NCI-H460 (cell line): ENCODE measurements around the gene KCNH5. TPM values are rescaled to one million over a fixed set of nuclear protein-coding genes. Genes with fewer than 3 reads are reported as not detected.

Experiments
- DNase-seq: peaks from one replicate; pipeline ENCODE4 v3.0.0-alpha.2; 2016; ENCODE audit warnings: low read depth; ENCODE audit errors: extremely low read depth
- polyA plus RNA-seq: library from polyadenylated mRNA; depleted of rRNA; stranded (reverse); fragments of >200 nt; gene quantifications from 2 replicates; pipeline ENCODE4 v1.2.3, GENCODE V29; 2014; cell fraction: nucleus; rRNA removed
- total RNA-seq: library from RNA; depleted of rRNA; stranded (reverse); fragments of >200 nt; shearing (Covaris generic); gene quantifications from 2 replicates; pipeline ENCODE4 v1.2.3, GENCODE V29; 2014; rRNA removed

Gene KCNH5
- total RNA-seq, result 3.5 and 4.1 TPM in 2 replicates
- 0.76 and 1.5 TPM in 2 replicates for polyA plus RNA-seq

GRCh38 chr14:63045234-63045611, at the start of gene KCNH5:
Gene KCNH5 (minus strand): TSS chr14:63045458. CDS start chr14:63045186, 272 bp downstream.
- DNase-seq, result peak; percentile 26

GRCh38 chr14:63091394-63091996, 46.2 kb upstream of the KCNH5 start:
- DNase-seq, result no peak

- DNase-seq, result no peak
Observed at GRCh38 chr14:63088865-63089264, 43.6 kb upstream of the KCNH5 start.

GRCh38 chr14:63078569-63078968, 33.3 kb upstream of the KCNH5 start:
- no peak for DNase-seq

GRCh38 chr14:63076488-63076887, 31.2 kb upstream of the KCNH5 start:
- no peak for DNase-seq

- DNase-seq, result no peak
Observed at GRCh38 chr14:63055631-63056030, 10.4 kb upstream of the KCNH5 start.

GRCh38 chr14:63051992-63052391, 6.7 kb upstream of the KCNH5 start:
- DNase-seq, result no peak

- DNase-seq, result no peak
Observed at GRCh38 chr14:63051301-63051700, 6.0 kb upstream of the KCNH5 start.

- DNase-seq, result no peak
Observed at GRCh38 chr14:63050694-63051093, 5.4 kb upstream of the KCNH5 start.

- DNase-seq, result no peak
Observed at GRCh38 chr14:63046339-63047268, 1.3 kb upstream of the KCNH5 start.

- DNase-seq, result peak; percentile 16
Observed at GRCh38 chr14:63045612-63046320, 508 bp upstream of the KCNH5 start.

- peak; percentile 36 for DNase-seq
Observed at GRCh38 chr14:63039866-63040265, 5.4 kb downstream of the KCNH5 start.

- no peak for DNase-seq
Observed at GRCh38 chr14:63032641-63033040, 12.6 kb downstream of the KCNH5 start.

- DNase-seq, result no peak
Observed at GRCh38 chr14:63032076-63032475, 13.2 kb downstream of the KCNH5 start.

- no peak for DNase-seq
Observed at GRCh38 chr14:63030113-63030512, 15.1 kb downstream of the KCNH5 start.

GRCh38 chr14:63027719-63028118, 17.5 kb downstream of the KCNH5 start:
- DNase-seq, result no peak

- DNase-seq, result no peak
Observed at GRCh38 chr14:63026491-63026890, 18.8 kb downstream of the KCNH5 start.

- DNase-seq, result no peak
Observed at GRCh38 chr14:63014621-63015020, 30.6 kb downstream of the KCNH5 start.

GRCh38 chr14:63012171-63012570, 33.1 kb downstream of the KCNH5 start:
- no peak for DNase-seq

- DNase-seq, result no peak
Observed at GRCh38 chr14:63011623-63012022, 33.6 kb downstream of the KCNH5 start.

- peak; percentile 7 for DNase-seq
Observed at GRCh38 chr14:63009495-63009894, 35.8 kb downstream of the KCNH5 start.
